HepG2 (cell line): ENCODE data around the gene SPOP. TPM values are rescaled to one million over a fixed set of nuclear protein-coding genes. Genes with fewer than 3 reads are reported as not detected.

Experiments
- ONECUT2 ChIP-seq: sonication (generic); formaldehyde crosslinking; IDR thresholded peaks from 2 replicates; pipeline ENCODE4 v1.4.0; 2020; ENCODE audit warnings: missing genetic modification reagents
- SP2 ChIP-seq: sonication (generic); formaldehyde crosslinking; IDR thresholded peaks from 2 replicates; pipeline ENCODE4 v1.5.1; 2020; ENCODE audit warnings: mild to moderate bottlenecking, missing genetic modification reagents
- ZNF567 ChIP-seq: sonication (generic); formaldehyde crosslinking; IDR thresholded peaks from 2 replicates; pipeline ENCODE4 v1.8.1; 2023; ENCODE audit warnings: mild to moderate bottlenecking, missing genetic modification reagents, borderline replicate concordance
- ZNF749 ChIP-seq: sonication (generic); formaldehyde crosslinking; IDR thresholded peaks from 2 replicates; pipeline ENCODE4 v1.8.0; 2022; ENCODE audit warnings: mild to moderate bottlenecking, missing genetic modification reagents, moderate library complexity, borderline replicate concordance
- ZNF781 ChIP-seq: sonication (generic); formaldehyde crosslinking; IDR thresholded peaks from 2 replicates; pipeline ENCODE4 v1.5.1; 2020; ENCODE audit warnings: borderline replicate concordance, mild to moderate bottlenecking, missing genetic modification reagents; ENCODE audit errors: not compliant biosample characterization
- ZNF816 ChIP-seq: sonication (generic); formaldehyde crosslinking; IDR thresholded peaks from 2 replicates; pipeline ENCODE4 v1.8.0; 2022; ENCODE audit warnings: missing genetic modification reagents, mild to moderate bottlenecking, borderline replicate concordance
- polyA plus RNA-seq, 8 experiments: library from polyadenylated mRNA; depleted of rRNA in 3 of 8; stranded (reverse) in 7 of 8; unstranded in 1 of 8; fragments of >200 nt; fragmentation: Illumina TruSeq in 4 of 8; extraction: Trizol in 4 of 8; gene quantifications; 2 replicates each; pipeline versions ENCODE4 v1.2.1 to v1.2.3, GENCODE V29; 2011 to 2016; ENCODE audit warnings: low read depth in 4 of 8, missing spikeins in 1 of 8, mixed read lengths in 1 of 8; ENCODE audit not compliant: insufficient read depth in 1 of 8
- total RNA-seq, 5 experiments: library from RNA; depleted of rRNA; stranded (reverse); fragments of >200 nt; fragmentation: Illumina TruSeq; extraction: Trizol; gene quantifications; 2 replicates each; pipeline ENCODE4 v1.2.3, GENCODE V29; 2016; ENCODE audit warnings: low read depth in 1 of 5
- TF ChIP-seq, protein P1 (sequence below), 2 experiments: fragments of 450-650 bp in 1 of 2; sonication (generic) in 1 of 2; formaldehyde crosslinking in 1 of 2; IDR thresholded peaks; 2 replicates each; pipeline versions ENCODE4 v1.6.1 to v1.8.0; 2016 to 2022; ENCODE audit warnings: antibody characterized with exemption in 1 of 2, mild to moderate bottlenecking in 1 of 2, missing genetic modification reagents in 1 of 2
- TF ChIP-seq, protein P2 (sequence below): sonication (generic); formaldehyde crosslinking; IDR thresholded peaks from 2 replicates; pipeline ENCODE4 v1.4.0; 2020; ENCODE audit warnings: missing genetic modification reagents
- TF ChIP-seq, protein P3 (sequence below): sonication (generic); formaldehyde crosslinking; IDR thresholded peaks from 2 replicates; pipeline ENCODE4 v1.5.0; 2020; ENCODE audit warnings: missing genetic modification reagents, mild to moderate bottlenecking, borderline replicate concordance
- TF ChIP-seq, protein P4 (sequence below): sonication (generic); formaldehyde crosslinking; IDR thresholded peaks from 2 replicates; pipeline ENCODE4 v1.4.0; 2020; ENCODE audit warnings: mild to moderate bottlenecking, missing genetic modification reagents

Gene SPOP
- total and polyA plus RNA-seq, 2 of the 13 experiments (the other 11 are each of a cell fraction or from before 2014, with no cell fraction given): 52.8 to 60.8 TPM

DNA sequence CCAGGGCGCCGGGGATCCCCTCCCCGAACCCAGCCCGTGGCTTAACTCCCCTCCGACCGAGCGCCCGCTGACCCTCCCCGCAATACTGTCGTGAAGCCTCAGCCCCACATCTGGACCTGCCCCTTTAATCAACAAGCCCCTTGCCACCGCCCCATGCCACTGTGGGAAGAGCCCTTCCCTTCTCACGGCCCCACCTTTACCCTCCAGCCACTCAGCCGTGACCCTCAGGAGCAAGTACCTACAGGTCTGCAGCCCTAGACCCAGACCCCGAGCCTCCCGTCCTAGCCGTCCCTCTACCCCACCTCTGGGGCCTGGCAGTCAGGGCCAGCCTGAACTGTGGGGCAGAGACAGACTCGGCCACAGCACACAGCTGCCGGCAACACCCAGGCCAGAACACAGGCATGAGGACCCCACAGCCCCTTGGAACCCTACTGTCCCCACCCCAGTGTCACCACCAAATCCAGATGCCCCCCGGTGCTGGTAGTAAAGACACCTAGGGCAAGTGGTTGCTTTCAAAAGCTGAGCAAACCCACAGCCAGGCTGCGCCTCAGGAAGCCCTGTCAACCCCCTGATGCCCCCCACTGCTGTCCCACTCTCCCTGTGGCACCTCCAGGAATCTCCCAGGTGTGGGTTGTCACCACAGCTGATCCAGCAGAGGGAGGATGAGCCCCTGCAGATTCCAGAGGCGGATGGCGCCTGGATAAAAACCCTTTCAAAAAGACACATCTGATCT lies 100.8 kb downstream of the SPOP start (continued):
- TF ChIP-seq, protein P1, sequence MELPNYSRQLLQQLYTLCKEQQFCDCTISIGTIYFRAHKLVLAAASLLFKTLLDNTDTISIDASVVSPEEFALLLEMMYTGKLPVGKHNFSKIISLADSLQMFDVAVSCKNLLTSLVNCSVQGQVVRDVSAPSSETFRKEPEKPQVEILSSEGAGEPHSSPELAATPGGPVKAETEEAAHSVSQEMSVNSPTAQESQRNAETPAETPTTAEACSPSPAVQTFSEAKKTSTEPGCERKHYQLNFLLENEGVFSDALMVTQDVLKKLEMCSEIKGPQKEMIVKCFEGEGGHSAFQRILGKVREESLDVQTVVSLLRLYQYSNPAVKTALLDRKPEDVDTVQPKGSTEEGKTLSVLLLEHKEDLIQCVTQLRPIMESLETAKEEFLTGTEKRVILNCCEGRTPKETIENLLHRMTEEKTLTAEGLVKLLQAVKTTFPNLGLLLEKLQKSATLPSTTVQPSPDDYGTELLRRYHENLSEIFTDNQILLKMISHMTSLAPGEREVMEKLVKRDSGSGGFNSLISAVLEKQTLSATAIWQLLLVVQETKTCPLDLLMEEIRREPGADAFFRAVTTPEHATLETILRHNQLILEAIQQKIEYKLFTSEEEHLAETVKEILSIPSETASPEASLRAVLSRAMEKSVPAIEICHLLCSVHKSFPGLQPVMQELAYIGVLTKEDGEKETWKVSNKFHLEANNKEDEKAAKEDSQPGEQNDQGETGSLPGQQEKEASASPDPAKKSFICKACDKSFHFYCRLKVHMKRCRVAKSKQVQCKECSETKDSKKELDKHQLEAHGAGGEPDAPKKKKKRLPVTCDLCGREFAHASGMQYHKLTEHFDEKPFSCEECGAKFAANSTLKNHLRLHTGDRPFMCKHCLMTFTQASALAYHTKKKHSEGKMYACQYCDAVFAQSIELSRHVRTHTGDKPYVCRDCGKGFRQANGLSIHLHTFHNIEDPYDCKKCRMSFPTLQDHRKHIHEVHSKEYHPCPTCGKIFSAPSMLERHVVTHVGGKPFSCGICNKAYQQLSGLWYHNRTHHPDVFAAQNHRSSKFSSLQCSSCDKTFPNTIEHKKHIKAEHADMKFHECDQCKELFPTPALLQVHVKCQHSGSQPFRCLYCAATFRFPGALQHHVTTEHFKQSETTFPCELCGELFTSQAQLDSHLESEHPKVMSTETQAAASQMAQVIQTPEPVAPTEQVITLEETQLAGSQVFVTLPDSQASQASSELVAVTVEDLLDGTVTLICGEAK (IDR thresholded peaks at IDR 0.05): no peak
- TF ChIP-seq, protein P1 (CRISPR knock-in tag; IDR thresholded peaks at IDR 0.05): no peak; the same call in 1 of the 2 replicates
- TF ChIP-seq ONECUT2 (no peak), ZNF781 (CRISPR knock-in tag) (no peak), ZNF749 (no peak), SP2 (CRISPR knock-in tag) (0 out of 2 replicates have a peak, but pooled peaks have one; percentile 42), ZNF816 (no peak), ZNF567 (0 out of 2 replicates have a peak, but pooled peaks have one; percentile 37)
- TF ChIP-seq, protein P2, sequence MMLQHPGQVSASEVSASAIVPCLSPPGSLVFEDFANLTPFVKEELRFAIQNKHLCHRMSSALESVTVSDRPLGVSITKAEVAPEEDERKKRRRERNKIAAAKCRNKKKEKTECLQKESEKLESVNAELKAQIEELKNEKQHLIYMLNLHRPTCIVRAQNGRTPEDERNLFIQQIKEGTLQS (CRISPR knock-in tag): no peak
- TF ChIP-seq, protein P3, sequence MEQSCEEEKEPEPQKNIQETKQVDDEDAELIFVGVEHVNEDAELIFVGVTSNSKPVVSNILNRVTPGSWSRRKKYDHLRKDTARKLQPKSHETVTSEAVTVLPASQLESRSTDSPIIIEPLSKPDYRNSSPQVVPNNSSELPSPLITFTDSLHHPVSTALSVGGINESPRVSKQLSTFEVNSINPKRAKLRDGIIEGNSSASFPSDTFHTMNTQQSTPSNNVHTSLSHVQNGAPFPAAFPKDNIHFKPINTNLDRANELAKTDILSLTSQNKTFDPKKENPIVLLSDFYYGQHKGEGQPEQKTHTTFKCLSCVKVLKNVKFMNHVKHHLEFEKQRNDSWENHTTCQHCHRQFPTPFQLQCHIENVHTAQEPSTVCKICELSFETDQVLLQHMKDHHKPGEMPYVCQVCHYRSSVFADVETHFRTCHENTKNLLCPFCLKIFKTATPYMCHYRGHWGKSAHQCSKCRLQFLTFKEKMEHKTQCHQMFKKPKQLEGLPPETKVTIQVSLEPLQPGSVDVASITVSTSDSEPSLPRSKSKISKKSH (CRISPR knock-in tag): 0 out of 2 replicates have a peak, but pooled peaks have one; percentile 34
- TF ChIP-seq, protein P4, sequence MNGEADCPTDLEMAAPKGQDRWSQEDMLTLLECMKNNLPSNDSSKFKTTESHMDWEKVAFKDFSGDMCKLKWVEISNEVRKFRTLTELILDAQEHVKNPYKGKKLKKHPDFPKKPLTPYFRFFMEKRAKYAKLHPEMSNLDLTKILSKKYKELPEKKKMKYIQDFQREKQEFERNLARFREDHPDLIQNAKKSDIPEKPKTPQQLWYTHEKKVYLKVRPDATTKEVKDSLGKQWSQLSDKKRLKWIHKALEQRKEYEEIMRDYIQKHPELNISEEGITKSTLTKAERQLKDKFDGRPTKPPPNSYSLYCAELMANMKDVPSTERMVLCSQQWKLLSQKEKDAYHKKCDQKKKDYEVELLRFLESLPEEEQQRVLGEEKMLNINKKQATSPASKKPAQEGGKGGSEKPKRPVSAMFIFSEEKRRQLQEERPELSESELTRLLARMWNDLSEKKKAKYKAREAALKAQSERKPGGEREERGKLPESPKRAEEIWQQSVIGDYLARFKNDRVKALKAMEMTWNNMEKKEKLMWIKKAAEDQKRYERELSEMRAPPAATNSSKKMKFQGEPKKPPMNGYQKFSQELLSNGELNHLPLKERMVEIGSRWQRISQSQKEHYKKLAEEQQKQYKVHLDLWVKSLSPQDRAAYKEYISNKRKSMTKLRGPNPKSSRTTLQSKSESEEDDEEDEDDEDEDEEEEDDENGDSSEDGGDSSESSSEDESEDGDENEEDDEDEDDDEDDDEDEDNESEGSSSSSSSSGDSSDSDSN (CRISPR knock-in tag): peak; percentile 26
